ENCODE measurements around the gene PELI3. TPM values are rescaled to one million over a fixed set of nuclear protein-coding genes. Genes with fewer than 3 reads are reported as not detected.

Gene PELI3
- total and polyA plus RNA-seq, 2 of the 8 experiments (the other 6 are each of a cell fraction or from before 2014, with no cell fraction given): 5.2 to 7.6 TPM

- TF ChIP-seq GTF2F1 (IDR thresholded peaks at IDR 0.05; ENCODE audit: borderline replicate concordance, low read depth, low read length) (no peak), SIN3A (conservative IDR thresholded peaks at IDR 0.05 in 1 of 2, IDR thresholded peaks at IDR 0.05 in 1 of 2; ENCODE audit: low read depth in 1 of 2, low read length in 2 of 2) (no peak), HDAC2 (IDR thresholded peaks at IDR 0.05; ENCODE audit: borderline replicate concordance in 1 of 2, low read depth in 2 of 2, low read length in 2 of 2) (no peak)
These were observed 30.5 kb downstream of the PELI3 start (continued) for GRCh38 chr11:66497206-66497605.
